H9 (cell line): ENCODE results near the gene GAD1. TPM values are rescaled to one million over a fixed set of nuclear protein-coding genes. Genes with fewer than 3 reads are reported as not detected.

ENCODE experiments used
- DNase-seq: peaks from one replicate; pipeline ENCODE4 v3.0.0-alpha.2; 2017
- H2AFZ ChIP-seq: one replicate; pipeline ENCODE4 v1.6.1; 2013; ENCODE audit warnings: mild to moderate bottlenecking, low read length, control low read depth, moderate library complexity
- H2AK5ac ChIP-seq: 2 replicates; pipeline ENCODE4 v1.6.1; 2013; ENCODE audit warnings: low read length, control low read depth, mixed read lengths; ENCODE audit not compliant: insufficient read length
- H2BK120ac ChIP-seq: one replicate; pipeline ENCODE4 v1.6.1; 2013; ENCODE audit warnings: low read depth, mild to moderate bottlenecking, low read length, control low read depth, inconsistent platforms; ENCODE audit not compliant: poor library complexity, severe bottlenecking
- H2BK12ac ChIP-seq: 2 replicates; pipeline ENCODE4 v1.6.1; 2013; ENCODE audit warnings: low read length, control low read depth, mixed read lengths, low read depth; ENCODE audit not compliant: insufficient read length
- H2BK15ac ChIP-seq: 2 replicates; pipeline ENCODE4 v1.6.1; 2013; ENCODE audit warnings: low read depth, low read length, control low read depth
- H2BK20ac ChIP-seq: one replicate; pipeline ENCODE4 v1.6.1; 2013; ENCODE audit warnings: low read depth, mild to moderate bottlenecking, low read length, control low read depth, inconsistent platforms; ENCODE audit not compliant: poor library complexity, severe bottlenecking
- H2BK5ac ChIP-seq: 2 replicates; pipeline ENCODE4 v1.6.1; 2013; ENCODE audit warnings: low read length, control low read depth, mixed read lengths; ENCODE audit not compliant: insufficient read length
- H3K14ac ChIP-seq: 2 replicates; pipeline ENCODE4 v1.6.1; 2013; ENCODE audit warnings: low read length, control low read depth; ENCODE audit not compliant: insufficient read depth
- H3K18ac ChIP-seq: 2 replicates; pipeline ENCODE4 v1.6.1; 2013; ENCODE audit warnings: low read depth, mild to moderate bottlenecking, mixed read lengths, low read length, control low read depth; ENCODE audit not compliant: insufficient read length
- H3K23ac ChIP-seq: 2 replicates; pipeline ENCODE4 v1.6.1; 2013; ENCODE audit warnings: low read length, control low read depth, mixed read lengths, low read depth; ENCODE audit not compliant: insufficient read length
- H3K23me2 ChIP-seq: 2 replicates; pipeline ENCODE4 v1.6.1; 2013; ENCODE audit warnings: low read depth, mild to moderate bottlenecking, mixed read lengths, low read length, control low read depth; ENCODE audit not compliant: insufficient read length, poor library complexity, severe bottlenecking
- H3K27ac ChIP-seq: 2 replicates; pipeline ENCODE4 v1.5.1; 2013; ENCODE audit warnings: low read length, control low read depth, mixed read lengths, low read depth; ENCODE audit not compliant: insufficient read length
- H3K27me3 ChIP-seq: 2 replicates; pipeline ENCODE4 v1.6.1; 2013; ENCODE audit warnings: low read length, control low read depth, inconsistent platforms; ENCODE audit not compliant: insufficient read depth
- H3K4ac ChIP-seq: 2 replicates; pipeline ENCODE4 v1.6.1; 2013; ENCODE audit warnings: low read depth, mild to moderate bottlenecking, control low read depth, inconsistent platforms, low read length, moderate library complexity
- H3K4me1 ChIP-seq: 2 replicates; pipeline ENCODE4 v1.6.1; 2013; ENCODE audit warnings: low read length, control low read depth, inconsistent platforms; ENCODE audit not compliant: insufficient read depth
- H3K4me2 ChIP-seq: 2 replicates; pipeline ENCODE4 v1.6.1; 2013; ENCODE audit warnings: low read length, control low read depth, mixed read lengths; ENCODE audit not compliant: insufficient read length, insufficient read depth
- H3K56ac ChIP-seq: 2 replicates; pipeline ENCODE4 v1.6.1; 2013; ENCODE audit warnings: low read depth, mild to moderate bottlenecking, mixed read lengths, low read length, control low read depth; ENCODE audit not compliant: insufficient read length
- H3K79me1 ChIP-seq: 2 replicates; pipeline ENCODE4 v1.6.1; 2013; ENCODE audit warnings: low read depth, mild to moderate bottlenecking, moderate library complexity, low read length, control low read depth, inconsistent platforms; ENCODE audit not compliant: insufficient read depth, poor library complexity, severe bottlenecking
- H3K79me2 ChIP-seq: 2 replicates; pipeline ENCODE4 v1.6.1; 2013; ENCODE audit warnings: low read length, control low read depth, inconsistent platforms; ENCODE audit not compliant: insufficient read depth
- H3K9ac ChIP-seq: 2 replicates; pipeline ENCODE4 v1.6.1; 2013; ENCODE audit warnings: low read length, control low read depth, mixed read lengths; ENCODE audit not compliant: insufficient read length; ENCODE audit errors: extremely low read depth
- H3K9me3 ChIP-seq: one replicate; pipeline ENCODE4 v1.6.1; 2013; ENCODE audit warnings: low read depth, low read length, inconsistent platforms; ENCODE audit not compliant: control insufficient read depth
- H3T11ph ChIP-seq: one replicate; pipeline ENCODE4 v1.6.1; 2013; ENCODE audit warnings: mild to moderate bottlenecking, low read length, control low read depth, inconsistent platforms
- H4K20me1 ChIP-seq: one replicate; pipeline ENCODE4 v1.6.1; 2013; ENCODE audit not compliant: control insufficient read depth, insufficient read length, insufficient read depth
- H4K5ac ChIP-seq: 2 replicates; pipeline ENCODE4 v1.6.1; 2013; ENCODE audit warnings: low read depth, mild to moderate bottlenecking, mixed read lengths, low read length, control low read depth; ENCODE audit not compliant: insufficient read length
- H4K8ac ChIP-seq: replicated peaks from 2 replicates; pipeline ENCODE4 v1.6.1; 2013; ENCODE audit warnings: low read length, control low read depth, mixed read lengths, low read depth; ENCODE audit not compliant: insufficient read length
- H4K91ac ChIP-seq: 2 replicates; pipeline ENCODE4 v1.6.1; 2013; ENCODE audit warnings: low read depth, mild to moderate bottlenecking, moderate library complexity, mixed read lengths, low read length, control low read depth; ENCODE audit not compliant: insufficient read length
- H3K27ac Mint-ChIP-seq, 3 experiments: 2 replicates in 2 of 3; 3 replicates in 1 of 3; pipeline ENCODE4 v1.8.0; 2020 to 2021; ENCODE audit warnings: mixed read lengths in 3 of 3, mild to moderate bottlenecking in 1 of 3, moderate library complexity in 1 of 3
- H3K27me3 Mint-ChIP-seq: 2 replicates; pipeline ENCODE4 v1.8.0; 2021; ENCODE audit warnings: low read depth, mild to moderate bottlenecking, moderate library complexity, mixed read lengths
- H3K36me3 Mint-ChIP-seq, 3 experiments: 2 replicates in 2 of 3; 3 replicates in 1 of 3; pipeline ENCODE4 v1.8.0; 2020 to 2021; ENCODE audit warnings: low read depth in 3 of 3, mixed read lengths in 3 of 3; ENCODE audit not compliant: insufficient read depth in 1 of 3
- H3K4me1 Mint-ChIP-seq, 2 experiments: 2 replicates each; pipeline ENCODE4 v1.8.0; 2020; ENCODE audit warnings: mixed read lengths in 2 of 2
- H3K4me3 Mint-ChIP-seq, 2 experiments: 2 replicates in 1 of 2; 3 replicates in 1 of 2; pipeline ENCODE4 v1.8.0; 2020 to 2021; ENCODE audit warnings: mild to moderate bottlenecking in 2 of 2, mixed read lengths in 2 of 2, moderate library complexity in 1 of 2
- H3K9me3 Mint-ChIP-seq, 2 experiments: 2 replicates in 1 of 2; 3 replicates in 1 of 2; pipeline ENCODE4 v1.8.0; 2020; ENCODE audit warnings: mild to moderate bottlenecking in 2 of 2, mixed read lengths in 2 of 2, moderate library complexity in 1 of 2
- WGBS: extraction: QIAGEN DNeasy Blood & Tissue Kit; methylation state at CpG from one replicate; pipeline ENCODE4 v1.1.7; 2013; ENCODE audit warnings: missing lambda C conversion rate, low lambda C conversion rate, mixed read lengths; ENCODE audit not compliant: insufficient read length; ENCODE audit errors: extremely low coverage; 5-methylcytosine and 5-hydroxymethylcytosine counted together
- total RNA-seq: library from RNA; stranded (reverse); gene quantifications from 2 replicates; pipeline ENCODE4 v1.2.1, GENCODE V29; 2021
- TF ChIP-seq, protein P1 (sequence below): fragments of 200-600 bp; sonication (generic); conservative IDR thresholded peaks from 3 replicates; pipeline ENCODE4 v1.8.0; 2021; ENCODE audit warnings: antibody characterized with exemption, mild to moderate bottlenecking

GAD1 gene
- total RNA-seq, 1 experiment from 2014 or later, result 1.8 TPM

DNA sequence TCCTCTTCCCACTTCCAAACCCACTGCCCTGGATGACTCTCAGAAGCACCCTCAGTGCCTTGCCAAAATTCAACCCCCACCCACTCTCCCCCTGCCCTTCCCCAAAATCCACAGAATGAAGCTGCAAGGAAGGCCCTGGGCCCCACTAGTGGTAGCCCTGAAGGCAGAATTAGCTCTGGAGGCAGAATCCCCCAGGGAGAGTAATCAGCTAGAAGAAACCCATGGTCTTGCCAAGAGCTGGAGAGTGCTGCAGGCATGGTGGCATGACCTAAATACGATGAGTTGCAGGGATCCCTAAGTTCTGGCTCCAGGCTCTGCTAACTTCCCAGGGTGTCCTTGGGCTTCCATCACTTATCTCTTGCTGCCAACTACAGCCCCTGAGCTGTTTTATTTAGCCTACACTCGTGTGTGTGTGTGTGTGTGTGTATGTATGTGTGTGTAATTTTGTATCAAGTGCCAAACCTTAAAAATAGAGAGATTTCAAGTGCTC lies 7.9 kb downstream of the GAD1 start:
- no peak overlapping the region for H3K27ac Mint-ChIP-seq
- Histone ChIP-seq H2BK12ac (no peak overlapping the region), H3K18ac (no peak overlapping the region), H3K4me2 (no peak overlapping the region), H3K9me3 (no peaks in the 10 kb centered on the region), H4K20me1 (peaks cover 3% of the 10 kb centered on the region), H3K4ac (no peak overlapping the region), H3K4me1 (0 out of 2 replicates have a peak, but pooled peaks cover 2% of the 10 kb centered on the region), H3K9ac (no peak overlapping the region), H2AK5ac (no peak overlapping the region), H3K27me3 (peaks cover 56% of the 10 kb centered on the region), H2BK5ac (no peak overlapping the region), H3K23me2 (peaks cover 21% of the 10 kb centered on the region), H3K56ac (no peak overlapping the region), H2BK120ac (no peak overlapping the region), H2BK15ac (no peak overlapping the region), H4K8ac (no peak overlapping the region), H2BK20ac (no peak overlapping the region), H4K91ac (no peak overlapping the region), H2AFZ (no peak overlapping the region), H3K79me1 (no peaks in the 10 kb centered on the region), H3K14ac (no peak overlapping the region), H3K27ac (no peak overlapping the region), H3T11ph (no peak overlapping the region), H3K79me2 (no peaks in the 10 kb centered on the region), H3K23ac (no peak overlapping the region), H4K5ac (no peak overlapping the region)
- peaks cover 100% of the 10 kb centered on the region for H3K27me3 Mint-ChIP-seq
- no peak for DNase-seq
- TF ChIP-seq, protein P1, sequence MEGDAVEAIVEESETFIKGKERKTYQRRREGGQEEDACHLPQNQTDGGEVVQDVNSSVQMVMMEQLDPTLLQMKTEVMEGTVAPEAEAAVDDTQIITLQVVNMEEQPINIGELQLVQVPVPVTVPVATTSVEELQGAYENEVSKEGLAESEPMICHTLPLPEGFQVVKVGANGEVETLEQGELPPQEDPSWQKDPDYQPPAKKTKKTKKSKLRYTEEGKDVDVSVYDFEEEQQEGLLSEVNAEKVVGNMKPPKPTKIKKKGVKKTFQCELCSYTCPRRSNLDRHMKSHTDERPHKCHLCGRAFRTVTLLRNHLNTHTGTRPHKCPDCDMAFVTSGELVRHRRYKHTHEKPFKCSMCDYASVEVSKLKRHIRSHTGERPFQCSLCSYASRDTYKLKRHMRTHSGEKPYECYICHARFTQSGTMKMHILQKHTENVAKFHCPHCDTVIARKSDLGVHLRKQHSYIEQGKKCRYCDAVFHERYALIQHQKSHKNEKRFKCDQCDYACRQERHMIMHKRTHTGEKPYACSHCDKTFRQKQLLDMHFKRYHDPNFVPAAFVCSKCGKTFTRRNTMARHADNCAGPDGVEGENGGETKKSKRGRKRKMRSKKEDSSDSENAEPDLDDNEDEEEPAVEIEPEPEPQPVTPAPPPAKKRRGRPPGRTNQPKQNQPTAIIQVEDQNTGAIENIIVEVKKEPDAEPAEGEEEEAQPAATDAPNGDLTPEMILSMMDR, result no peak
- peaks cover 0 to 2% (median 0%) of the 10 kb centered on the region in 3 experiments; a peak in 2 of 7 replicates for H3K36me3 Mint-ChIP-seq
- H3K4me1 Mint-ChIP-seq, result peaks cover 29 to 35% of the 10 kb centered on the region in 2 experiments
- H3K9me3 Mint-ChIP-seq, result no peaks in the 10 kb centered on the region; a peak in 4 of 5 replicates
- WGBS, result no CpG with 5 or more reads among the region's 2 CpGs
- H3K4me3 Mint-ChIP-seq, result peak overlapping the region in 1 of 2 experiments; percentile 82; a peak in 2 of 5 replicates
